Measurements from ENCODE around the gene MRPS31. TPM values are rescaled to one million over a fixed set of nuclear protein-coding genes. Genes with fewer than 3 reads are reported as not detected.
"Not testable (repeated sequence)": the region's sequence is repeated elsewhere in the genome, so short reads cannot be mapped to it uniquely, and the experiment has no call there.

MRPS31 gene
- total and polyA plus RNA-seq, 4 donors: 17.0 to 43.6 (median 25.7) TPM

DNA sequence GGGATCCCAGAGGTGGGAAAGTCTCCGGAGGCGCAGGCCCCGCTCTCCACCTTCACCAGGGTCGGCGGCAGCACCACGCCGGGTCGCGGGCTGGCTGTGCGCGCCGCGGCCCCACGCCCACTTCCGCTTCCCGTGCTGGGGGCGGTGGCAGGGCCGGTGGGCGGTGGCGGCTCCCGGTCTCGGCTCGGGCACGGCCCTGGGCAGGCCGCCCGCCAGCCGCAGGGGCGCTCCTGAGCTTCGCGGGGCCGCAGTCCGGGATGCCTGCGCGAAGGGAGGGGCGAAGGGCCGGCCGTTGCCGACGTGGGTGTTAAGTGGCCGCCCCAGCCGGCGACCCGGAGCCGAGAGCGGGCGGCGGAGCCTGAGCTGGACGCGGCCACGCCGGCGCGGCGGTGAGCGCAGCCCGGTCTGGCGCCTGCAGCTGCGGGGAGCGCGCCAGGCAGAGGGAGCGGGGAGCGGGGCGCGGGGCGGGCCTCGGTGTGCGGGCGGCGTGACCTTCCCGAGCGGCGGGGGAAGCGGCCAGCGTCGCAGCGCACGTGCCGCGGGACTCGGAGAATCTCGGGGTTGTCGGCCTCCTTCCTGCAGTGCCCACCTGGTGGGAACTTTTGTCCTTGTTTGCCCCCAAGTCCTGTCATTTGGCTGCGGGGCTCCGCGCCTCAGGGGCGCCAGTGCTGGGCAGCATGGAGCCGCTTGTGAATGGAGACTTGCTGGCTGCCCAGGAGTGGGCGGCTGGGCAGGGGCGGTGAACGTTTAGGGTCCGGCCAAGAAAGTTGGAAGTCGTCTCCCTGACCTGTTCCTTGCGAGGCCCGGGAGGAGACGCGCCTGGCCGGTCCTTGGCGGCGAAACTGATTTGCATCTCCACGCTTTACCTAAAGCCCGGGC lies 18.5 kb upstream of the MRPS31 start, which contains the start of gene SLC25A15:
TSS of gene SLC25A15 (plus strand) at position 337 of the 879 bp plus-strand sequence. CDS start 3,616 bp downstream, outside the sequence.
- Histone ChIP-seq H3K36me3 (ENCODE audit: control insufficient read depth in 4 of 4, insufficient read depth in 4 of 4, low read length in 4 of 4) (peaks cover 0 to 7% (median 1%) of the 10 kb centered on the region in 4 donors), H3K9ac (ENCODE audit: insufficient read depth in 1 of 2, low read length in 2 of 2) (peak within 1 kb of the TSS; percentile 56 to 63), H3K4me3 (peak within 1 kb of the TSS; percentile 81), H3K27me3 (ENCODE audit: control insufficient read depth in 3 of 3, insufficient read depth in 3 of 3, low read length in 2 of 3) (no peaks in the 10 kb centered on the region), H3K4me1 (ENCODE audit: control insufficient read depth in 5 of 5, insufficient read depth in 5 of 5, low read length in 5 of 5) (peaks cover 0 to 7% (median 0%) of the 10 kb centered on the region in 5 donors), H3K27ac (ENCODE audit: low read depth in 1 of 2, low read length in 1 of 2) (peak within 1 kb of the TSS; percentile 78 to 95), H3K9me3 (ENCODE audit: control insufficient read depth in 4 of 4, insufficient read depth in 3 of 4, low read length in 3 of 4) (no peaks in the 10 kb centered on the region)
- peak; percentile 77 to 87 (median 86) for DNase-seq
- peak; percentile 94 for ATAC-seq (ENCODE audit: insufficient read depth, low FRiP score)
- 1% methylated on average over 72 to 101 of the region's 101 CpGs for WGBS, 2 donors
- TF ChIP-seq, protein P1, sequence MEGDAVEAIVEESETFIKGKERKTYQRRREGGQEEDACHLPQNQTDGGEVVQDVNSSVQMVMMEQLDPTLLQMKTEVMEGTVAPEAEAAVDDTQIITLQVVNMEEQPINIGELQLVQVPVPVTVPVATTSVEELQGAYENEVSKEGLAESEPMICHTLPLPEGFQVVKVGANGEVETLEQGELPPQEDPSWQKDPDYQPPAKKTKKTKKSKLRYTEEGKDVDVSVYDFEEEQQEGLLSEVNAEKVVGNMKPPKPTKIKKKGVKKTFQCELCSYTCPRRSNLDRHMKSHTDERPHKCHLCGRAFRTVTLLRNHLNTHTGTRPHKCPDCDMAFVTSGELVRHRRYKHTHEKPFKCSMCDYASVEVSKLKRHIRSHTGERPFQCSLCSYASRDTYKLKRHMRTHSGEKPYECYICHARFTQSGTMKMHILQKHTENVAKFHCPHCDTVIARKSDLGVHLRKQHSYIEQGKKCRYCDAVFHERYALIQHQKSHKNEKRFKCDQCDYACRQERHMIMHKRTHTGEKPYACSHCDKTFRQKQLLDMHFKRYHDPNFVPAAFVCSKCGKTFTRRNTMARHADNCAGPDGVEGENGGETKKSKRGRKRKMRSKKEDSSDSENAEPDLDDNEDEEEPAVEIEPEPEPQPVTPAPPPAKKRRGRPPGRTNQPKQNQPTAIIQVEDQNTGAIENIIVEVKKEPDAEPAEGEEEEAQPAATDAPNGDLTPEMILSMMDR (IDR thresholded peaks at IDR 0.05; ENCODE audit: control extremely low read depth, extremely low read depth): no peak

DNA sequence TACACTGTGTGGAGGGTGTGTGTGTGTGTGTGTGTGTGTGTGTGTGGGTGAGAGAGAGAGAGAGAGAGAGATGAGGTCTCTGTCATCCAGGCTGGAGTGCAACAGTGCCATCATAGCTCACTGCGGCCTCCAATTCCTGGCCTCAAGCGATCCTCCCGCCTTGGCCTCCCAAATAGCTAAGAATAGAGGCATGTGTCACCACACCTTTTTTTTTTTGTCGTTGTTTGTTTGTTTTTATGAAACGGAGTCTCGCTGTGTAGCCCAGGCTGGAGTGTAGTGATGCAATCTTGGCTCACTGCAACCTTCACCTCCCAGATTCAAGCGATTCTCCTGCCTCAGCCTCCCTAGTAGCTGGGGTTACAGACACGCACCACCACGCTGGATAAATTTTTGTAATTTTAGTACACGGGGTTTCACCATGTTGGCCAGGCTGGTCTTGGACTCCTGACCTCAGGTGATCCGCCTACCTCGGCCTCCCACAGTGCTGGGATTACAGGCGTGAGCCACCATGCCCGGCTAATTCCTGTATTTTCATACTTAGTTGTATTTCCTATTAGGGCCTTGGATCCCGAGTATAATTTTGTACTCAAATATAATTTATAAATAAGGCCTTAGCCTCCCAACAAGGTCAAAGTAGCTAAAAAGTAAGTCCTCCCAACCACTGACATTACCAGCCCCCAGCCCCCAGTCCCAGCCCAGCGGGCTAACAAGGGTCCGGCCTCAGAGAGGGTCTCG lies 17.7 kb upstream of the MRPS31 start:
- WGBS, 2 donors: 54 to 56% methylated on average over 18 of the region's 18 CpGs

DNA sequence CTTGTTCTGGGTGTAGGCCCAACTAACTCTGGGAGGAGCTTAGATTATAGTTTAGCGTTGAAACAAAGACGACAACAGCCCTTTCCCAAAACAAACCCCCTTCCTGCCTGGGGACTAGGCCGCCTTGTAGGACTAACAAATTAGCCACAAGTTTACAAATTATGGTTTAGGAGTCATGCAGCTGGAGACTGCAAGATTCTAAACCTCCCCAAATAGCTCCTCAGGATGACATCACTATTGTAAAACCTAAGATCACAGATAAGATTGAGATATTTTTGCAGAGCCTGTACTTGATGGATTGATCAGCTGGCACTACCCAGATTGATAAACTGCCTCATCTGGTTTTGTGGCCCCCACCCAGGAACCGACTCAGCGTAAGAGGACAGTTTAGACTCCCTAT lies 16.1 kb upstream of the MRPS31 start:
- H3K27me3 ChIP-seq (ENCODE audit: control insufficient read depth in 3 of 3, insufficient read depth in 3 of 3, low read length in 2 of 3): no peaks in the 10 kb centered on the region
- no peak for ATAC-seq (ENCODE audit: insufficient read depth, low FRiP score)
- H3K9me3 ChIP-seq (ENCODE audit: control insufficient read depth in 4 of 4, insufficient read depth in 3 of 4, low read length in 3 of 4): no peaks in the 10 kb centered on the region
- 74 to 85% methylated on average over 5 of the region's 5 CpGs for WGBS, 2 donors
- H3K36me3 ChIP-seq (ENCODE audit: control insufficient read depth in 4 of 4, insufficient read depth in 4 of 4, low read length in 4 of 4): no peaks in the 10 kb centered on the region
- no peak for DNase-seq
- no peak overlapping the region for H3K9ac ChIP-seq (ENCODE audit: insufficient read depth in 1 of 2, low read length in 2 of 2)
- TF ChIP-seq, protein P1 (IDR thresholded peaks at IDR 0.05; ENCODE audit: control extremely low read depth, extremely low read depth): no peak
- no peak overlapping the region for H3K27ac ChIP-seq (ENCODE audit: low read depth in 1 of 2, low read length in 1 of 2)
- no peak overlapping the region for H3K4me3 ChIP-seq
- H3K4me1 ChIP-seq (ENCODE audit: control insufficient read depth in 5 of 5, insufficient read depth in 5 of 5, low read length in 5 of 5): peaks cover 0 to 7% (median 0%) of the 10 kb centered on the region in 5 donors

More for the DNA sequence above, 17.7 kb upstream of the MRPS31 start:
- not testable (repeated sequence) for ATAC-seq (ENCODE audit: insufficient read depth, low FRiP score); H3K36me3 ChIP-seq (ENCODE audit: control insufficient read depth in 4 of 4, insufficient read depth in 4 of 4, low read length in 4 of 4); H3K27me3 ChIP-seq (ENCODE audit: control insufficient read depth in 3 of 3, insufficient read depth in 3 of 3, low read length in 2 of 3); DNase-seq; H3K9me3 ChIP-seq (ENCODE audit: control insufficient read depth in 4 of 4, insufficient read depth in 3 of 4, low read length in 3 of 4); H3K4me1 ChIP-seq (ENCODE audit: control insufficient read depth in 5 of 5, insufficient read depth in 5 of 5, low read length in 5 of 5)
- peak overlapping the region; percentile 56 to 63 for H3K9ac ChIP-seq (ENCODE audit: insufficient read depth in 1 of 2, low read length in 2 of 2)
- H3K4me3 ChIP-seq: peak overlapping the region; percentile 81
- H3K27ac ChIP-seq (ENCODE audit: low read depth in 1 of 2, low read length in 1 of 2): peak overlapping the region; percentile 78 to 95

DNA sequence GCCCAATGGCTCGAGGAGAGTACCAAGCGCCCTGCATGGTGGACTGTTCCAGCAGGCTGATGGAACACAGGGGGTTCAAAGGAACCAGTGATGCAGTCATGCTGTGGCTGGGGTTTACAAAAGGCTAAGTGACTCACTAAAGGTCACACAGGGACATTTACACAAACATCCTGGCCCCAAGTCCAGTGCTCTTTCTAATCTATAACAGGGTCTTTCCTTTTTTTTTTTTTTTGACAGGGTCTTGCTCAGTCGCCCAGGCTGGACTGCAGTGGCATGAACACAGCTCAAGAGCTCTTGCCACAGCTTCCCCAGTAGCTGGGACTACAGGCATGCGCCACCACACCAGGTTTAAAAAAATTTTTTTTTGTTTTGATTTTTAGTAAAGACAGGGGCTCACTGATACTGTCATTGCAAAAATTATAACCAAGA lies 15.6 kb upstream of the MRPS31 start:
- DNase-seq: no peak
- TF ChIP-seq, protein P1 (IDR thresholded peaks at IDR 0.05; ENCODE audit: control extremely low read depth, extremely low read depth): no peak
- H3K27ac ChIP-seq (ENCODE audit: low read depth in 1 of 2, low read length in 1 of 2): no peak overlapping the region
- no peaks in the 10 kb centered on the region for H3K27me3 ChIP-seq (ENCODE audit: control insufficient read depth in 3 of 3, insufficient read depth in 3 of 3, low read length in 2 of 3)
- no peak overlapping the region for H3K9ac ChIP-seq (ENCODE audit: insufficient read depth in 1 of 2, low read length in 2 of 2)
- 88 to 92% methylated on average over 4 of the region's 4 CpGs for WGBS, 2 donors
- peaks cover 0 to 7% (median 0%) of the 10 kb centered on the region in 5 donors for H3K4me1 ChIP-seq (ENCODE audit: control insufficient read depth in 5 of 5, insufficient read depth in 5 of 5, low read length in 5 of 5)
- no peak for ATAC-seq (ENCODE audit: insufficient read depth, low FRiP score)
- no peak overlapping the region for H3K4me3 ChIP-seq
- no peaks in the 10 kb centered on the region for H3K36me3 ChIP-seq (ENCODE audit: control insufficient read depth in 4 of 4, insufficient read depth in 4 of 4, low read length in 4 of 4)
- H3K9me3 ChIP-seq (ENCODE audit: control insufficient read depth in 4 of 4, insufficient read depth in 3 of 4, low read length in 3 of 4): no peaks in the 10 kb centered on the region

All from lung (tissue), 12 donors.